ENCODE measurements around the gene FFAR3. TPM values are rescaled to one million over a fixed set of nuclear protein-coding genes. Genes with fewer than 3 reads are reported as not detected.

Gene FFAR3
- total and polyA plus RNA-seq, 2 of the 13 experiments (the other 11 are each of a cell fraction or from before 2014, with no cell fraction given) = not detected

GRCh38 chr19:35318679-35319448, 39.4 kb upstream of the FFAR3 start (continued):
- no peak for TF ChIP-seq ZBTB2 (CRISPR knock-in tag; IDR thresholded peaks at IDR 0.05; ENCODE audit: low read depth)
- TF ChIP-seq, protein P1, sequence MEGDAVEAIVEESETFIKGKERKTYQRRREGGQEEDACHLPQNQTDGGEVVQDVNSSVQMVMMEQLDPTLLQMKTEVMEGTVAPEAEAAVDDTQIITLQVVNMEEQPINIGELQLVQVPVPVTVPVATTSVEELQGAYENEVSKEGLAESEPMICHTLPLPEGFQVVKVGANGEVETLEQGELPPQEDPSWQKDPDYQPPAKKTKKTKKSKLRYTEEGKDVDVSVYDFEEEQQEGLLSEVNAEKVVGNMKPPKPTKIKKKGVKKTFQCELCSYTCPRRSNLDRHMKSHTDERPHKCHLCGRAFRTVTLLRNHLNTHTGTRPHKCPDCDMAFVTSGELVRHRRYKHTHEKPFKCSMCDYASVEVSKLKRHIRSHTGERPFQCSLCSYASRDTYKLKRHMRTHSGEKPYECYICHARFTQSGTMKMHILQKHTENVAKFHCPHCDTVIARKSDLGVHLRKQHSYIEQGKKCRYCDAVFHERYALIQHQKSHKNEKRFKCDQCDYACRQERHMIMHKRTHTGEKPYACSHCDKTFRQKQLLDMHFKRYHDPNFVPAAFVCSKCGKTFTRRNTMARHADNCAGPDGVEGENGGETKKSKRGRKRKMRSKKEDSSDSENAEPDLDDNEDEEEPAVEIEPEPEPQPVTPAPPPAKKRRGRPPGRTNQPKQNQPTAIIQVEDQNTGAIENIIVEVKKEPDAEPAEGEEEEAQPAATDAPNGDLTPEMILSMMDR (CRISPR knock-in tag; IDR thresholded peaks at IDR 0.05) = no peak
- no peak for TF ChIP-seq KDM1A (CRISPR knock-in tag; IDR thresholded peaks at IDR 0.05)
- no peak for TF ChIP-seq SUZ12 (IDR thresholded peaks at IDR 0.05; ENCODE audit: low read depth, low read length)
- no peak for TF ChIP-seq KDM2A (CRISPR knock-in tag; IDR thresholded peaks at IDR 0.05; ENCODE audit: borderline replicate concordance, low read depth)
- TF ChIP-seq ZNF329 (CRISPR knock-in tag; IDR thresholded peaks at IDR 0.05; ENCODE audit: low read depth) = no peak
- no peak for TF ChIP-seq SATB2 (CRISPR knock-in tag; IDR thresholded peaks at IDR 0.05)
- TF ChIP-seq ERF (CRISPR knock-in tag; IDR thresholded peaks at IDR 0.05) = no peak
- TF ChIP-seq GABPB1 (CRISPR knock-in tag; IDR thresholded peaks at IDR 0.05) = peak; percentile 40; the same call in 1 of the 2 replicates
- TF ChIP-seq, protein P2, sequence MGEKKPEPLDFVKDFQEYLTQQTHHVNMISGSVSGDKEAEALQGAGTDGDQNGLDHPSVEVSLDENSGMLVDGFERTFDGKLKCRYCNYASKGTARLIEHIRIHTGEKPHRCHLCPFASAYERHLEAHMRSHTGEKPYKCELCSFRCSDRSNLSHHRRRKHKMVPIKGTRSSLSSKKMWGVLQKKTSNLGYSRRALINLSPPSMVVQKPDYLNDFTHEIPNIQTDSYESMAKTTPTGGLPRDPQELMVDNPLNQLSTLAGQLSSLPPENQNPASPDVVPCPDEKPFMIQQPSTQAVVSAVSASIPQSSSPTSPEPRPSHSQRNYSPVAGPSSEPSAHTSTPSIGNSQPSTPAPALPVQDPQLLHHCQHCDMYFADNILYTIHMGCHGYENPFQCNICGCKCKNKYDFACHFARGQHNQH (CRISPR knock-in tag; IDR thresholded peaks at IDR 0.05) = no peak; the same call in 1 of the 2 replicates
- TF ChIP-seq ARNT (IDR thresholded peaks at IDR 0.05) = no peak
- TF ChIP-seq ZFP62 (CRISPR knock-in tag; IDR thresholded peaks at IDR 0.05) = no peak
- TF ChIP-seq ZNF691 (CRISPR knock-in tag; IDR thresholded peaks at IDR 0.05; ENCODE audit: borderline replicate concordance, low read depth) = no peak
- TF ChIP-seq, protein P3, sequence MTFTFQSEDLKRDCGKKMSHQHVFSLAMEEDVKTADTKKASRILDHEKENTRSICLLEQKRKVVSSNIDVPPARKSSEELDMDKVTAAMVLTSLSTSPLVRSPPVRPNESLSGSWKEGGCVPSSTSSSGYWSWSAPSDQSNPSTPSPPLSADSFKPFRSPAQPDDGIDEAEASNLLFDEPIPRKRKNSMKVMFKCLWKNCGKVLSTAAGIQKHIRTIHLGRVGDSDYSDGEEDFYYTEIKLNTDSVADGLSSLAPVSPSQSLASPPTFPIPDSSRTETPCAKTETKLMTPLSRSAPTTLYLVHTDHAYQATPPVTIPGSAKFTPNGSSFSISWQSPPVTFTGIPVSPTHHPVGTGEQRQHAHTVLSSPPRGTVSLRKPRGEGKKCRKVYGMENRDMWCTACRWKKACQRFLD (CRISPR knock-in tag; IDR thresholded peaks at IDR 0.05; ENCODE audit: borderline replicate concordance) = no peak
- no peak for TF ChIP-seq TP53 (CRISPR knock-in tag; conservative IDR thresholded peaks at IDR 0.05)
- TF ChIP-seq, protein P4, sequence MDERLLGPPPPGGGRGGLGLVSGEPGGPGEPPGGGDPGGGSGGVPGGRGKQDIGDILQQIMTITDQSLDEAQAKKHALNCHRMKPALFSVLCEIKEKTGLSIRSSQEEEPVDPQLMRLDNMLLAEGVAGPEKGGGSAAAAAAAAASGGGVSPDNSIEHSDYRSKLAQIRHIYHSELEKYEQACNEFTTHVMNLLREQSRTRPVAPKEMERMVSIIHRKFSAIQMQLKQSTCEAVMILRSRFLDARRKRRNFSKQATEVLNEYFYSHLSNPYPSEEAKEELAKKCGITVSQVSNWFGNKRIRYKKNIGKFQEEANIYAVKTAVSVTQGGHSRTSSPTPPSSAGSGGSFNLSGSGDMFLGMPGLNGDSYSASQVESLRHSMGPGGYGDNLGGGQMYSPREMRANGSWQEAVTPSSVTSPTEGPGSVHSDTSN (CRISPR knock-in tag; IDR thresholded peaks at IDR 0.05) = no peak
- TF ChIP-seq ZSCAN9 (CRISPR knock-in tag; IDR thresholded peaks at IDR 0.05; ENCODE audit: borderline replicate concordance) = no peak
- TF ChIP-seq MBD4 (IDR thresholded peaks at IDR 0.05; ENCODE audit: borderline replicate concordance, low read length) = no peak
- TF ChIP-seq AKAP8 (CRISPR knock-in tag; IDR thresholded peaks at IDR 0.05) = no peak
- no peak for TF ChIP-seq ZNF607 (CRISPR knock-in tag; IDR thresholded peaks at IDR 0.05; ENCODE audit: borderline replicate concordance)
- TF ChIP-seq, protein P5, sequence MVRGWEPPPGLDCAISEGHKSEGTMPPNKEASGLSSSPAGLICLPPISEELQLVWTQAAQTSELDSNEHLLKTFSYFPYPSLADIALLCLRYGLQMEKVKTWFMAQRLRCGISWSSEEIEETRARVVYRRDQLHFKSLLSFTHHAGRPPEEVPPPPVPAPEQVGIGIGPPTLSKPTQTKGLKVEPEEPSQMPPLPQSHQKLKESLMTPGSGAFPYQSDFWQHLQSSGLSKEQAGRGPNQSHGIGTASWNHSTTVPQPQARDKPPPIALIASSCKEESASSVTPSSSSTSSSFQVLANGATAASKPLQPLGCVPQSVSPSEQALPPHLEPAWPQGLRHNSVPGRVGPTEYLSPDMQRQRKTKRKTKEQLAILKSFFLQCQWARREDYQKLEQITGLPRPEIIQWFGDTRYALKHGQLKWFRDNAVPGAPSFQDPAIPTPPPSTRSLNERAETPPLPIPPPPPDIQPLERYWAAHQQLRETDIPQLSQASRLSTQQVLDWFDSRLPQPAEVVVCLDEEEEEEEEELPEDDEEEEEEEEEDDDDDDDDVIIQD (CRISPR knock-in tag; IDR thresholded peaks at IDR 0.05; ENCODE audit: low read depth) = no peak
- TF ChIP-seq RBM22 (optimal IDR thresholded peaks at IDR 0.05; ENCODE audit: low read length) = no peak
